Measurements from ENCODE around the gene MPV17. TPM values are rescaled to one million over a fixed set of nuclear protein-coding genes. Genes with fewer than 3 reads are reported as not detected.

The MPV17 gene
- total RNA-seq (2022), result 43.4 and 50.6 TPM in 2 replicates
- Bru-seq, nascent RNA, result percentile 67 among the genes with signal in this experiment
- BruChase-seq, experiment 1, labeled RNA remaining after a 2-hour chase, result percentile 66 among the genes with signal in this experiment
- BruChase-seq, experiment 2, labeled RNA remaining after a 6-hour chase, result percentile 72 among the genes with signal in this experiment
- long read RNA-seq, transcript MPV17-201 (7 exons, 998 nt), result minor isoform, 6 of 63 reads
- long read RNA-seq, transcript MPV17-211 (8 exons, 905 nt), result minor isoform, 7 of 63 reads
- long read RNA-seq, transcript MPV17-203 (8 exons, 1,005 nt), result major isoform, 25 of 63 reads
- long read RNA-seq, partial matches to known transcripts, result 0 of 63 reads
- long read RNA-seq, other reads (novel, unspliced or antisense), result 24 of 63 reads

GRCh38 chr2:27322766-27323595 is at the start of gene MPV17:
TSS of gene MPV17 (minus strand) at chr2:27323097. CDS start at chr2:27322517, 580 bp downstream.
- Mint-ChIP-seq H3K27me3 (ENCODE audit: insufficient read depth, unreplicated experiment) (no peaks in the 10 kb centered on the region), H3K27ac (ENCODE audit: unreplicated experiment) (peak within 1 kb of the TSS; percentile 99), H3K9me3 (ENCODE audit: unreplicated experiment) (no peaks in the 10 kb centered on the region), H3K36me3 (ENCODE audit: insufficient read depth, unreplicated experiment) (peaks cover 50% of the 10 kb centered on the region), H3K4me1 (ENCODE audit: low read depth, unreplicated experiment) (peaks cover 24% of the 10 kb centered on the region), H3K4me3 (ENCODE audit: unreplicated experiment) (peak within 1 kb of the TSS; percentile 94)
- intact Hi-C loops (cut with micrococcal nuclease; ENCODE audit: unreplicated experiment), result no loop called here
- TSS peak; percentile 93 for BruUV-seq (replicated peaks)
- POLR2A ChIA-PET, result interaction anchor here (0.5 to 0.6 kb wide), 2 partner anchors 29 to 46 kb away, joined by 4 read pairs; partner anchors contain the start of gene EIF2B4
- Histone ChIP-seq H3K4me3 (ENCODE audit: low read depth, low read length) (peak within 1 kb of the TSS; percentile 62), H3K4me1 (peaks cover 19% of the 10 kb centered on the region), H3K36me3 (ENCODE audit: control insufficient read depth, insufficient read depth, low read length) (no peaks in the 10 kb centered on the region), H3K9me3 (no peaks in the 10 kb centered on the region), H3K27me3 (replicated peaks; ENCODE audit: control insufficient read depth, insufficient read depth, low read length) (no peaks in the 10 kb centered on the region)
- peak; percentile 95 to 96 for DNase-seq
- TF ChIP-seq CTCF (IDR thresholded peaks at IDR 0.05; ENCODE audit: insufficient read depth in 1 of 2, low read depth in 1 of 2, low read length in 1 of 2, severe bottlenecking in 1 of 2, unreplicated experiment in 1 of 2), result no peak
- CTCF ChIA-PET, result interaction anchor here (1.0 to 1.4 kb wide), 3 partner anchors 31 to 49 kb away, joined by 3 to 6 read pairs (median 4); partner anchors contain the start of gene GTF3C2

DNA sequence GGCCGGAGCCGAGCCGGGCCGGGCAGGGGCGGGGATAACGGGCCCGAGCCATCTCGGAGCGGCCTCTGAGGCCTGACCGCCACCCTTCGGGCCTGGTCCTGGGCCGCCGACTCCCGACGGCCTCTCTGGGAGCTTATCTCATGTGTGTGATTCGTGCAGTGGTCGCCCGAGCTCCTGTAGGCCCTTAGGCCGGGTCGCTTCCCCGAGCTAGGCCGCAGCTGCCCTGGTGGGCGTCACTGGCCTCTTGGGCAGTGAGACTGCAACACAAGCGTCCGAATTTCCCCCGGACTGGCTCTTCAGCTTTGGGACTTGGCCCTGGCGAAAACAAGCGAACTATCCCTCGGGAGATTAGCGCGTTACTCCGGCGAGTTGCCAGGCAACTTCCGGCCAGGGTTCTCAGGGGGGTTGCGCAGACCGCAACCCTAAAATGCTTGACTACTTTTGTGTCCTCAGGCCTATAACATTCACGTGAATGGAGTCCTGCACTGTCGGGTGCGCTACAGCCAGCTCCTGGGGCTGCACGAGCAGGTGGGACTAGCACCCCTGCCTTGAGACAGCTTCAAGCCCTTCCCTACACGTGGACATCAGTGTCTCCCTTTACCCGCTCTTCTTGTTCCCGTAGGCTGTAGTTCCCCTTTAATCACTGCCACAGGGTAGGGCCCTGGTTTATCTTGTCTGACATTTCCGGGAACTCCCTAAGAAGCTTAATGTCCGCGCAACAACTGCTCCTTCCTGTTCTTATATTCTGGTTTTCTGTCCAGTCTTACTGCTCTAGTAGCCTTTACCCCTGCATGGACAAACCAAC is 48.1 kb upstream of the MPV17 start:
- POLR2A ChIA-PET, result interaction anchor here (1.5 to 1.7 kb wide), 2 partner anchors 9 to 14 kb away, joined by 5 to 10 read pairs; partner anchors contain the start of genes GTF3C2 and ZNF513
- peaks cover 5% of the 10 kb centered on the region; the same call in 1 of the 2 replicates for H3K36me3 ChIP-seq (ENCODE audit: control insufficient read depth, insufficient read depth, low read length)
- Mint-ChIP-seq H3K36me3 (ENCODE audit: insufficient read depth, unreplicated experiment) (peaks cover 86% of the 10 kb centered on the region), H3K27me3 (ENCODE audit: insufficient read depth, unreplicated experiment) (no peaks in the 10 kb centered on the region), H3K9me3 (ENCODE audit: unreplicated experiment) (no peaks in the 10 kb centered on the region), H3K4me1 (ENCODE audit: low read depth, unreplicated experiment) (peaks cover 31% of the 10 kb centered on the region), H3K27ac (ENCODE audit: unreplicated experiment) (peak overlapping the region; percentile 96), H3K4me3 (ENCODE audit: unreplicated experiment) (peak overlapping the region; percentile 74)
- H3K4me3 ChIP-seq (ENCODE audit: low read depth, low read length), result peak overlapping the region; percentile 78
- H3K4me1 ChIP-seq, result peaks cover 17% of the 10 kb centered on the region
- no peaks in the 10 kb centered on the region for H3K27me3 ChIP-seq (replicated peaks; ENCODE audit: control insufficient read depth, insufficient read depth, low read length)
- BruUV-seq (replicated peaks), result no TSS peak
- no peaks in the 10 kb centered on the region for H3K9me3 ChIP-seq
- DNase-seq, result no peak
- CTCF ChIA-PET, result interaction anchor here (0.9 to 1.8 kb wide), 4 partner anchors 48 to 79 kb away, joined by 3 to 9 read pairs (median 4); partner anchors contain the start of gene MPV17
- intact Hi-C loops (cut with micrococcal nuclease; ENCODE audit: unreplicated experiment), result loop anchor here (1.0 to 2.0 kb wide), 4 partner anchors 9 to 58 kb away; partner anchors contain the start of genes GTF3C2, NRBP1 and ZNF513
- TF ChIP-seq CTCF (IDR thresholded peaks at IDR 0.05; ENCODE audit: insufficient read depth in 1 of 2, low read depth in 1 of 2, low read length in 1 of 2, severe bottlenecking in 1 of 2, unreplicated experiment in 1 of 2), result no peak
